ENCODE data around the gene LPCAT4.
"Not testable (repeated sequence)": the region's sequence is repeated elsewhere in the genome, so short reads cannot be mapped to it uniquely, and the experiment has no call there.

Gene LPCAT4

DNA sequence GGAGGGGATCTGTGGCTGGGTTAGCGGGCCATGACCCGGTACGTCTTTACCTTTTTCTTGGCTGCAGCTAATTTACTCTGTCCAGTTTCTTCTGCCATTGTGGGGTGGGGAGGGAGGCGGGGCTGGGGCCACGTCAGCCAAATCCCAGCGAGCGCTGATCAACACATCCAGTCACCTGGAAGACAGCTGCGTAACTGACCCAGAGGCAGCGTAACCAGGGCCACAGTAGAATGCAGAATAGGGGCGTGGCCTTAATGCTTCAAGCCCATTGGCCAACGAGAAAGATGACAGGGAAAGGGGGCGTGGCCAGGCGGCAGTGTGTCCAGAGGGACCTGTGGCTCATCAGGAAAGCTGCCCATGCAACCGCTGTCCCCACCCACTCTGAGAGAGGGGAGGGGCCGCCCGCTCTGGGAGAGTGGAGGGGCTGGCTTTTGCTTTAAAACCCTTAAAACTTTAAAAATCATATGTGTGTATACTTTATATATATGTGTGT lies 22.6 kb upstream of the LPCAT4 start:
- not testable (repeated sequence) for H3K9ac ChIP-seq (ENCODE audit: low read depth, low read length); ATAC-seq (ENCODE audit: insufficient read depth, low read depth); H3K27ac ChIP-seq (ENCODE audit: low read length); H3K36me3 ChIP-seq (ENCODE audit: insufficient read depth, low read length); H3K4me3 ChIP-seq (ENCODE audit: low read depth in 1 of 2, low read length in 2 of 2); H4K20me1 ChIP-seq (ENCODE audit: insufficient read depth, low read length); H3K27me3 ChIP-seq (ENCODE audit: insufficient read depth, low read length, poor library complexity); H3K79me2 ChIP-seq (ENCODE audit: insufficient read depth, low read length); H2AFZ ChIP-seq (ENCODE audit: low read depth, low read length); H3K9me3 ChIP-seq (ENCODE audit: insufficient read depth, low read length, severe bottlenecking); DNase-seq; H3K4me2 ChIP-seq (ENCODE audit: insufficient read depth, low read length); H3K4me1 ChIP-seq (ENCODE audit: insufficient read depth, low read length)

GRCh38 chr15:34381829-34382521 lies 15.0 kb upstream of the LPCAT4 start:
- not testable (repeated sequence) for H3K27ac ChIP-seq (ENCODE audit: low read length); H3K4me2 ChIP-seq (ENCODE audit: insufficient read depth, low read length); H3K9ac ChIP-seq (ENCODE audit: low read depth, low read length); H3K79me2 ChIP-seq (ENCODE audit: insufficient read depth, low read length); H3K36me3 ChIP-seq (ENCODE audit: insufficient read depth, low read length); H3K27me3 ChIP-seq (ENCODE audit: insufficient read depth, low read length, poor library complexity); H3K4me3 ChIP-seq (ENCODE audit: low read depth in 1 of 2, low read length in 2 of 2); H3K9me3 ChIP-seq (ENCODE audit: insufficient read depth, low read length, severe bottlenecking); H3K4me1 ChIP-seq (ENCODE audit: insufficient read depth, low read length); ATAC-seq (ENCODE audit: insufficient read depth, low read depth); H2AFZ ChIP-seq (ENCODE audit: low read depth, low read length); H4K20me1 ChIP-seq (ENCODE audit: insufficient read depth, low read length); DNase-seq

- H3K79me2 ChIP-seq (ENCODE audit: insufficient read depth, low read length); DNase-seq; H3K27me3 ChIP-seq (ENCODE audit: insufficient read depth, low read length, poor library complexity); H3K9ac ChIP-seq (ENCODE audit: low read depth, low read length); H4K20me1 ChIP-seq (ENCODE audit: insufficient read depth, low read length); H3K27ac ChIP-seq (ENCODE audit: low read length); H3K4me3 ChIP-seq (ENCODE audit: low read depth in 1 of 2, low read length in 2 of 2); H2AFZ ChIP-seq (ENCODE audit: low read depth, low read length); H3K4me1 ChIP-seq (ENCODE audit: insufficient read depth, low read length); ATAC-seq (ENCODE audit: insufficient read depth, low read depth); H3K36me3 ChIP-seq (ENCODE audit: insufficient read depth, low read length); H3K9me3 ChIP-seq (ENCODE audit: insufficient read depth, low read length, severe bottlenecking); H3K4me2 ChIP-seq (ENCODE audit: insufficient read depth, low read length): not testable (repeated sequence)
Observed at GRCh38 chr15:34380491-34380890, 13.5 kb upstream of the LPCAT4 start.

GRCh38 chr15:34376856-34377255 lies 9.9 kb upstream of the LPCAT4 start:
- no peaks in the 10 kb centered on the region for H3K79me2 ChIP-seq (ENCODE audit: insufficient read depth, low read length)
- DNase-seq (no peak), ATAC-seq (ENCODE audit: insufficient read depth, low read depth) (no peak)
- H3K4me2 ChIP-seq (ENCODE audit: insufficient read depth, low read length), result no peak overlapping the region
- H3K9me3 ChIP-seq (ENCODE audit: insufficient read depth, low read length, severe bottlenecking), result no peaks in the 10 kb centered on the region
- no peak overlapping the region for H3K4me3 ChIP-seq (ENCODE audit: low read depth in 1 of 2, low read length in 2 of 2)
- no peak overlapping the region for H3K27ac ChIP-seq (ENCODE audit: low read length)
- H3K36me3 ChIP-seq (ENCODE audit: insufficient read depth, low read length), result no peaks in the 10 kb centered on the region
- no peak overlapping the region for H3K9ac ChIP-seq (ENCODE audit: low read depth, low read length)
- no peak overlapping the region for H2AFZ ChIP-seq (ENCODE audit: low read depth, low read length)
- H4K20me1 ChIP-seq (ENCODE audit: insufficient read depth, low read length), result no peaks in the 10 kb centered on the region
- no peaks in the 10 kb centered on the region for H3K27me3 ChIP-seq (ENCODE audit: insufficient read depth, low read length, poor library complexity)
- TF ChIP-seq EZH2 (IDR thresholded peaks at IDR 0.05; ENCODE audit: borderline replicate concordance, low read depth, low read length, severe bottlenecking), result no peak
- TF ChIP-seq, protein P1, sequence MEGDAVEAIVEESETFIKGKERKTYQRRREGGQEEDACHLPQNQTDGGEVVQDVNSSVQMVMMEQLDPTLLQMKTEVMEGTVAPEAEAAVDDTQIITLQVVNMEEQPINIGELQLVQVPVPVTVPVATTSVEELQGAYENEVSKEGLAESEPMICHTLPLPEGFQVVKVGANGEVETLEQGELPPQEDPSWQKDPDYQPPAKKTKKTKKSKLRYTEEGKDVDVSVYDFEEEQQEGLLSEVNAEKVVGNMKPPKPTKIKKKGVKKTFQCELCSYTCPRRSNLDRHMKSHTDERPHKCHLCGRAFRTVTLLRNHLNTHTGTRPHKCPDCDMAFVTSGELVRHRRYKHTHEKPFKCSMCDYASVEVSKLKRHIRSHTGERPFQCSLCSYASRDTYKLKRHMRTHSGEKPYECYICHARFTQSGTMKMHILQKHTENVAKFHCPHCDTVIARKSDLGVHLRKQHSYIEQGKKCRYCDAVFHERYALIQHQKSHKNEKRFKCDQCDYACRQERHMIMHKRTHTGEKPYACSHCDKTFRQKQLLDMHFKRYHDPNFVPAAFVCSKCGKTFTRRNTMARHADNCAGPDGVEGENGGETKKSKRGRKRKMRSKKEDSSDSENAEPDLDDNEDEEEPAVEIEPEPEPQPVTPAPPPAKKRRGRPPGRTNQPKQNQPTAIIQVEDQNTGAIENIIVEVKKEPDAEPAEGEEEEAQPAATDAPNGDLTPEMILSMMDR (IDR thresholded peaks at IDR 0.05; ENCODE audit: borderline replicate concordance, extremely low read depth, low read length, poor library complexity, severe bottlenecking), result no peak
- no peaks in the 10 kb centered on the region for H3K4me1 ChIP-seq (ENCODE audit: insufficient read depth, low read length)

- ATAC-seq (ENCODE audit: insufficient read depth, low read depth); H3K9me3 ChIP-seq (ENCODE audit: insufficient read depth, low read length, severe bottlenecking); H3K36me3 ChIP-seq (ENCODE audit: insufficient read depth, low read length); H3K79me2 ChIP-seq (ENCODE audit: insufficient read depth, low read length); H3K4me1 ChIP-seq (ENCODE audit: insufficient read depth, low read length); H2AFZ ChIP-seq (ENCODE audit: low read depth, low read length); H3K4me2 ChIP-seq (ENCODE audit: insufficient read depth, low read length); H3K9ac ChIP-seq (ENCODE audit: low read depth, low read length); H3K27me3 ChIP-seq (ENCODE audit: insufficient read depth, low read length, poor library complexity); H3K27ac ChIP-seq (ENCODE audit: low read length); H4K20me1 ChIP-seq (ENCODE audit: insufficient read depth, low read length); DNase-seq; H3K4me3 ChIP-seq (ENCODE audit: low read depth in 1 of 2, low read length in 2 of 2): not testable (repeated sequence)
Observed at GRCh38 chr15:34375541-34375940, 8.5 kb upstream of the LPCAT4 start.
